Esophagus squamous epithelium (tissue), 4 donors: ENCODE measurements around the gene RAB38.

Experiments used
- CTCF ChIP-seq, 6 experiments: fragments of 450-650 bp in 4 of 6; fragments of 200-600 bp in 2 of 6; sonication (generic) in 2 of 6; IDR thresholded peaks; one replicate each; pipeline ENCODE4 v1.5.1; 2016 to 2019; ENCODE audit warnings: antibody characterized with exemption in 6 of 6, mild to moderate bottlenecking in 4 of 6, moderate library complexity in 4 of 6
- POLR2A ChIP-seq, 4 donors: fragments of 450-650 bp; IDR thresholded peaks; one replicate each; pipeline ENCODE4 v1.6.1; 2017; ENCODE audit warnings: antibody characterized with exemption in 4 of 4, mild to moderate bottlenecking in 4 of 4, moderate library complexity in 3 of 4

GRCh38 chr11:88202498-88202897 is 27.3 kb upstream of the RAB38 start:
- TF ChIP-seq POLR2A (IDR thresholded peaks at IDR 0.05) (no peak), CTCF (IDR thresholded peaks at IDR 0.05) (no peak)
